Activated CD4-positive, alpha-beta memory T cell treated with anti-CD3 and anti-CD28 coated beads for 36 hours (primary cell): ENCODE results near the gene ODF2. TPM values are rescaled to one million over a fixed set of nuclear protein-coding genes. Genes with fewer than 3 reads are reported as not detected.
"Not testable (repeated sequence)": the region's sequence is repeated elsewhere in the genome, so short reads cannot be mapped to it uniquely, and the experiment has no call there.

Source experiments
- CTCF ChIA-PET: fragments of 350-600 bp; sonication (Branson Sonifier 250); formaldehyde crosslinking; loops from one replicate; lab custom pipeline; 2021; ENCODE audit warnings: antibody characterized with exemption, inconsistent platforms; lab: Charles Lee
- POLR2A ChIA-PET: fragments of 350-600 bp; sonication (Branson Sonifier 250); formaldehyde crosslinking; loops from one replicate; lab custom pipeline; 2021; ENCODE audit warnings: antibody characterized with exemption; lab: Charles Lee
- DNase-seq: peaks from one replicate; pipeline ENCODE4 v3.0.0-alpha.2; 2020
- H3K27ac Mint-ChIP-seq: one replicate; pipeline ENCODE4 v1.8.0; 2021; ENCODE audit warnings: mixed read lengths
- H3K27me3 Mint-ChIP-seq: one replicate; pipeline ENCODE4 v1.8.0; 2021; ENCODE audit warnings: mixed read lengths
- H3K36me3 Mint-ChIP-seq: one replicate; pipeline ENCODE4 v1.8.0; 2021; ENCODE audit warnings: mixed read lengths
- H3K4me1 Mint-ChIP-seq: one replicate; pipeline ENCODE4 v1.8.0; 2021; ENCODE audit warnings: low read depth, mixed read lengths
- H3K4me3 Mint-ChIP-seq: one replicate; pipeline ENCODE4 v1.8.0; 2021; ENCODE audit warnings: mild to moderate bottlenecking, mixed read lengths
- H3K9me3 Mint-ChIP-seq: one replicate; pipeline ENCODE4 v1.8.0; 2021; ENCODE audit warnings: mixed read lengths
- intact Hi-C: fragments of 100-400 bp; cut with micrococcal nuclease; formaldehyde crosslinking; loops from one replicate; pipeline ENCODE4 v1.15.1; 2023
- total RNA-seq, 2 experiments: library from RNA; stranded (reverse); gene quantifications; one replicate each; pipeline ENCODE4 v1.2.3, GENCODE V29; 2021

Gene ODF2
- total RNA-seq = 10 to 100 TPM; 68.9 to 72.8 TPM

GRCh38 chr9:128455849-128456612 is at the start of gene ODF2:
Gene ODF2 (plus strand): TSS chr9:128456006. CDS start chr9:128456092, 86 bp downstream.
- no peaks in the 10 kb centered on the region for H3K27me3 Mint-ChIP-seq
- peak; percentile 99 for DNase-seq
- POLR2A ChIA-PET = interaction anchor here (0.6 to 0.9 kb wide), 2 partner anchors 60 to 115 kb away, joined by 3 read pairs; no protein-coding TSS in a partner anchor
- H3K4me1 Mint-ChIP-seq = peaks cover 16% of the 10 kb centered on the region
- H3K9me3 Mint-ChIP-seq = no peaks in the 10 kb centered on the region
- intact Hi-C loops = loop anchor here (1.0 to 2.0 kb wide), 4 partner anchors 48 to 328 kb away; partner anchors contain the start of genes GLE1, SPTAN1 and URM1
- H3K4me3 Mint-ChIP-seq = peak within 1 kb of the TSS; percentile 85
- H3K27ac Mint-ChIP-seq = peak within 1 kb of the TSS; percentile 81
- CTCF ChIA-PET = interaction anchor here (0.6 to 2.0 kb wide), 2 partner anchors 17 to 73 kb away, joined by 3 to 8 read pairs; no protein-coding TSS in a partner anchor
- peaks cover 8% of the 10 kb centered on the region for H3K36me3 Mint-ChIP-seq

- Mint-ChIP-seq H3K4me3 (no peak overlapping the region), H3K27me3 (peaks cover 22% of the 10 kb centered on the region), H3K9me3 (no peaks in the 10 kb centered on the region), H3K4me1 (no peaks in the 10 kb centered on the region), H3K27ac (no peak overlapping the region), H3K36me3 (no peaks in the 10 kb centered on the region)
- DNase-seq = no peak
- POLR2A ChIA-PET = no interaction called here
- intact Hi-C loops = no loop called here
- CTCF ChIA-PET = interaction anchor here (0.6 to 1.8 kb wide), 3 partner anchors 44 to 810 kb away, joined by 3 to 5 read pairs (median 4); no protein-coding TSS in a partner anchor
Measured at GRCh38 chr9:128406848-128407391, 48.9 kb upstream of the ODF2 start.

- no peaks in the 10 kb centered on the region for H3K4me1 Mint-ChIP-seq
- intact Hi-C loops = no loop called here
- no peak for DNase-seq
- CTCF ChIA-PET = interaction anchor here (4.8 kb wide), 1 partner anchor 47 kb away, joined by 38 read pairs; no protein-coding TSS in a partner anchor
- H3K9me3 Mint-ChIP-seq = no peaks in the 10 kb centered on the region
- peaks cover 27% of the 10 kb centered on the region for H3K27me3 Mint-ChIP-seq
- POLR2A ChIA-PET = no interaction called here
- no peaks in the 10 kb centered on the region for H3K36me3 Mint-ChIP-seq
- no peak overlapping the region for H3K4me3 Mint-ChIP-seq
- H3K27ac Mint-ChIP-seq = no peak overlapping the region
Measured at GRCh38 chr9:128408963-128409431, 46.8 kb upstream of the ODF2 start.

DNA sequence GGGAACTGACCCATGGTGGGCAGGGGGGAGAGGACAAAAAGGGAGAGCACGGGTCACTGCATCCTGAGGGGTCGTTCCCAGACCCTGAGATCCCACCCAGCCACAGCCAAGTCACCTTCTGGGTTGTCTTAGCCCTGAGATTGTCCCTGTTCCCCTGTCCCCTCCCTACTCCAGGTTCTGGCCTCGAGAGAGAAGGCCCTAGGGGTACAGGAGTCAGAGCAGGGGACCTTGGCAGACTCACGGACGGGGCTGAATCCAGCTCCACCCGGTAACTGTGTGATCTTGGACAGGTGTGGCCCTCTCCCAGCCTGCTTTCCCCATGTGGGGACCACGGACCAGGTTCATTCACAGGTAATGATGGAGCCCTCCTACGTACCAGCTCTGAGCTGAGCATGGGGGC is 46.4 kb upstream of the ODF2 start:
- ChIA-PET POLR2A (no interaction called here), CTCF (interaction anchor here (1.0 to 4.8 kb wide), 3 partner anchors 11 to 47 kb away, joined by 3 to 38 read pairs (median 7); no protein-coding TSS in a partner anchor)
- H3K27ac Mint-ChIP-seq = no peak overlapping the region
- H3K27me3 Mint-ChIP-seq = peaks cover 29% of the 10 kb centered on the region
- DNase-seq = no peak
- H3K4me1 Mint-ChIP-seq = no peaks in the 10 kb centered on the region
- H3K9me3 Mint-ChIP-seq = no peaks in the 10 kb centered on the region
- intact Hi-C loops = no loop called here
- H3K4me3 Mint-ChIP-seq = no peak overlapping the region
- H3K36me3 Mint-ChIP-seq = no peaks in the 10 kb centered on the region

GRCh38 chr9:128409978-128410377 is 45.8 kb upstream of the ODF2 start:
- Mint-ChIP-seq H3K9me3 (no peaks in the 10 kb centered on the region), H3K4me1 (no peaks in the 10 kb centered on the region), H3K36me3 (no peaks in the 10 kb centered on the region), H3K4me3 (no peak overlapping the region), H3K27me3 (peaks cover 33% of the 10 kb centered on the region), H3K27ac (no peak overlapping the region)
- ChIA-PET CTCF (interaction anchor here (1.0 to 4.8 kb wide), 3 partner anchors 10 to 48 kb away, joined by 3 to 38 read pairs (median 7); no protein-coding TSS in a partner anchor), POLR2A (no interaction called here)
- DNase-seq = no peak
- intact Hi-C loops = no loop called here

DNA sequence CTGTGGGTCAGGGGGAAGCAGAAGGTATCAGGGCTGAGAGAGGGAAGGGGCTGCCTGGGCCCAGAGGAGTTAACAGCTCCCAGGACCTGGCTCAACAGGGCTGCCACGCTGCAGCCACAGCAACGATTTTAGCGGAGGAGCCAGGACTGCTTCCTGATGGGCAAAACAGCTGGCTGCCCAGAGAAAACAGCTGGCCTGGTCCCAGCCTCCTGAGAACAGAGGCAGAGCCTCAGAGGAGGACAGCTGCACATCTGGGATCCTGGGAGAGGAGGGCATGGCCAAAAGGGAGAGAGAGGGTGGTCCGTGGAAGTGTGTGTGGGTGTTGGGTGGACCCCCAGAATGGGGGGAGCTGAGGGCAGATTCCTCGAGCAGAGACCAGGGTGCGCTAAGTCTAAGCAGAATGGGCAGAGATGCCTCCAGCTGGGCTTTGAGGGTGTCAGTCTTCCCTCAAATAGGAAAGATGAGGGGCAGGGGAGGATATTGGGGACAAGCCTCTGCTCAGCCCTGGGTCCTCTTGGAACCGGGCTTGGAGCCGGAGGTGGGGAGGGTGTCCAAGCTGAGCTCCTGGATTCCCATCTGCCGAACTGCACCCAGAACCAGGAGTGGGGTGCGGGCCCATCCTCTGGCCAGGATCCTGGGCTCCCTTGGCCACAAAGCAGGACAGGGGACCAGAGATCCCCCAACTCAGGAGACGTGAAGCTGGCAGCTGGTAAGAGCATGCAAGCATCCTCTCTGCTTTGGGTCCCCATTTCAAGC is 44.3 kb upstream of the ODF2 start:
- H3K27me3 Mint-ChIP-seq = peaks cover 42% of the 10 kb centered on the region
- H3K36me3 Mint-ChIP-seq = no peaks in the 10 kb centered on the region
- no peaks in the 10 kb centered on the region for H3K4me1 Mint-ChIP-seq
- no peak overlapping the region for H3K27ac Mint-ChIP-seq
- DNase-seq = no peak
- ChIA-PET CTCF (interaction anchor here (0.6 to 4.8 kb wide), 9 partner anchors 10 to 116 kb away, joined by 3 to 38 read pairs (median 3); partner anchors contain the start of gene URM1), POLR2A (no interaction called here)
- no peaks in the 10 kb centered on the region for H3K9me3 Mint-ChIP-seq
- no peak overlapping the region for H3K4me3 Mint-ChIP-seq
- intact Hi-C loops = loop anchor here (1.0 kb wide), 1 partner anchor 49 kb away; no protein-coding TSS in a partner anchor

GRCh38 chr9:128412120-128412790 is 43.6 kb upstream of the ODF2 start:
- peaks cover 38% of the 10 kb centered on the region for H3K27me3 Mint-ChIP-seq
- peak; percentile 72 for DNase-seq
- H3K27ac Mint-ChIP-seq = no peak overlapping the region
- intact Hi-C loops = loop anchor here (1.0 kb wide), 1 partner anchor 50 kb away; no protein-coding TSS in a partner anchor
- no peaks in the 10 kb centered on the region for H3K4me1 Mint-ChIP-seq
- H3K4me3 Mint-ChIP-seq = no peak overlapping the region
- ChIA-PET CTCF (interaction anchor here (0.6 to 4.8 kb wide), 7 partner anchors 13 to 117 kb away, joined by 3 to 38 read pairs (median 3); partner anchors contain the start of gene URM1), POLR2A (no interaction called here)
- no peaks in the 10 kb centered on the region for H3K9me3 Mint-ChIP-seq
- no peaks in the 10 kb centered on the region for H3K36me3 Mint-ChIP-seq

DNA sequence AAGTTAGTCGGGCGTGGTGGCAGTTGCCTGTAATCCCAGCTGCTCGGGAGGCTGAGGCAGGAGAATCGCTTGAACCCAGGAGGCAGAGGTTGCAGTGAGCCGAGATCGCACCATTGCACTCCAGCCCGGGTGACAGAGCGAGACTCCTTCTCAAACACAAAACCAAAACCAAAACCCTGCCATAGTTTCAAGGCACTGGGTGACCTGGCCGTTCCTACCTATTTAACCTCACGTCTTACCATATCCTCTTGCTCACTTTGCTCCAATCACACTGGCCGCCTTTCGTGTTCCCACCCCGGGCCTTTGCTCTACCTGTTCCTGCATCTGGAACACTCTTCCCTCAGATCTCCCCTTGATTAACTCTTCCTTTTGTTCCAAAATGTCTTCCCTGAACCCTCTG is 42.1 kb upstream of the ODF2 start:
- CTCF ChIA-PET = interaction anchor here (4.8 kb wide), 1 partner anchor 52 kb away, joined by 38 read pairs; no protein-coding TSS in a partner anchor
- POLR2A ChIA-PET, H3K36me3 Mint-ChIP-seq, H3K27ac Mint-ChIP-seq, intact Hi-C loops, H3K9me3 Mint-ChIP-seq, DNase-seq, H3K4me1 Mint-ChIP-seq, H3K4me3 Mint-ChIP-seq: not testable (repeated sequence)
- peaks cover 36% of the 10 kb centered on the region for H3K27me3 Mint-ChIP-seq

DNA sequence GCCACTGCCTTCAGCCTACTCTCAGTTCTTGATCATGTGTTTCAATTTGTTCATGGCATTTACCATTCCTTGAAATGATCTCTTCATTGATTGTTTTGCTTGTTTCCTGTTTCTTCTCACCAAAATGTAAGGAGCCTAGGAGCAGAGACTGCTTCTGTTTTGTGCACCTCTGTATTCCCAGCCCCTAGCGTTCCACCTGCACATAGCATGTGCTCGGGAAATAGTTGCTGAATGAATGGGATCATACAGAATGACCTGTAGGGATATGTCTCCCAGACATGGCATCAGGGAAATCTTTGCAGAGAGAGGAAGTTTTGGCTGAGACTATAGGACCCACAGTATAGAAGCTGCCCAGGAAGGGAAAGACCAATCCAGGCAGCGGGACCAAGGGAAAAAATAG is 41.3 kb upstream of the ODF2 start:
- no peak overlapping the region for H3K4me3 Mint-ChIP-seq
- peaks cover 4% of the 10 kb centered on the region for H3K4me1 Mint-ChIP-seq
- H3K9me3 Mint-ChIP-seq = no peaks in the 10 kb centered on the region
- H3K27ac Mint-ChIP-seq = no peak overlapping the region
- no peaks in the 10 kb centered on the region for H3K36me3 Mint-ChIP-seq
- POLR2A ChIA-PET = no interaction called here
- DNase-seq = no peak
- peaks cover 41% of the 10 kb centered on the region for H3K27me3 Mint-ChIP-seq
- CTCF ChIA-PET = no interaction called here
- intact Hi-C loops = no loop called here

DNA sequence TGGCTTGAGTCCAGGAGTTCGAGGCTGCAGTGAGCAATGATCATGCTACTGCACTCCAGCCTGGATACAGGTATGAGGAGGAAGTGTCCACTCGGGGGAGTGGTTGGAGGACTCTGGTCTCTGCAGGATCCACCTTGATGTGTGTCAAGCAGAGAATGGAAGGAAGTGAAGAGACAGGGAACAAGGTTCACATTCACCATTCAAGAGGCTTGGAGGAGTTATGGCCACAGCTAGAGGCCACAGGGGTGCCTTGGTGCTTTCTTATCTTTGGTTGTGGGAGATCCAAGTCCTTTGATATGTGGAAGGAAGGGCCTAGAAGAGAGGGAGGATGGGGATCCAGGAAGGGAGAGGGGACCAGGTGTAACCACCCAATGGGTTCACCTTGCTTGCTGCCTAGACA is 40.5 kb upstream of the ODF2 start:
- no peak overlapping the region for H3K27ac Mint-ChIP-seq
- intact Hi-C loops = no loop called here
- ChIA-PET CTCF (interaction anchor here (1.5 kb wide), 1 partner anchor 53 kb away, joined by 3 read pairs; no protein-coding TSS in a partner anchor), POLR2A (no interaction called here)
- H3K27me3 Mint-ChIP-seq = peaks cover 44% of the 10 kb centered on the region
- H3K4me1 Mint-ChIP-seq = peaks cover 9% of the 10 kb centered on the region
- no peaks in the 10 kb centered on the region for H3K36me3 Mint-ChIP-seq
- H3K9me3 Mint-ChIP-seq = no peaks in the 10 kb centered on the region
- no peak for DNase-seq
- H3K4me3 Mint-ChIP-seq = no peak overlapping the region

- peaks cover 44% of the 10 kb centered on the region for H3K27me3 Mint-ChIP-seq
- H3K36me3 Mint-ChIP-seq = no peaks in the 10 kb centered on the region
- H3K27ac Mint-ChIP-seq = no peak overlapping the region
- intact Hi-C loops = no loop called here
- peaks cover 9% of the 10 kb centered on the region for H3K4me1 Mint-ChIP-seq
- DNase-seq = no peak
- POLR2A ChIA-PET = no interaction called here
- H3K9me3 Mint-ChIP-seq = no peaks in the 10 kb centered on the region
- CTCF ChIA-PET = interaction anchor here (0.8 to 1.5 kb wide), 2 partner anchors 23 to 54 kb away, joined by 3 to 4 read pairs; no protein-coding TSS in a partner anchor
- H3K4me3 Mint-ChIP-seq = no peak overlapping the region
Measured at GRCh38 chr9:128416014-128416413, 39.8 kb upstream of the ODF2 start.
